CD8-positive, alpha-beta memory T cell (primary cell): Measurements from ENCODE around the gene SULT1C3. TPM values are rescaled to one million over a fixed set of nuclear protein-coding genes. Genes with fewer than 3 reads are reported as not detected.

Source experiments
- CTCF ChIA-PET: fragments of 350-600 bp; sonication (Branson Sonifier 250); formaldehyde crosslinking; loops from one replicate; lab custom pipeline; 2021; ENCODE audit warnings: antibody characterized with exemption; lab: Charles Lee
- POLR2A ChIA-PET: fragments of 350-600 bp; sonication (Branson Sonifier 250); formaldehyde crosslinking; loops from one replicate; lab custom pipeline; 2021; ENCODE audit warnings: antibody characterized with exemption; lab: Charles Lee
- DNase-seq, 5 donors: peaks; one replicate each; pipeline versions ENCODE4 v3.0.0 to v3.0.0-alpha.2; 2020 to 2022; ENCODE audit warnings: mixed read lengths in 1 of 5
- H3K27ac ChIP-seq: one replicate; pipeline ENCODE4 v1.7.0; 2013; ENCODE audit warnings: low read depth, mild to moderate bottlenecking, low read length, moderate library complexity
- H3K27me3 ChIP-seq: 2 replicates; pipeline ENCODE4 v1.7.0; 2013; ENCODE audit warnings: low read length, mild to moderate bottlenecking; ENCODE audit not compliant: insufficient read depth, poor library complexity, severe bottlenecking
- H3K36me3 ChIP-seq: 2 replicates; pipeline ENCODE4 v1.7.0; 2013; ENCODE audit warnings: mild to moderate bottlenecking, low read length, moderate library complexity; ENCODE audit not compliant: insufficient read depth
- H3K4me1 ChIP-seq: 2 replicates; pipeline ENCODE4 v1.7.0; 2013; ENCODE audit warnings: mild to moderate bottlenecking, low read length, moderate library complexity; ENCODE audit not compliant: insufficient read depth
- H3K4me3 ChIP-seq: 2 replicates; pipeline ENCODE4 v1.7.0; 2013; ENCODE audit warnings: mild to moderate bottlenecking, low read length
- H3K9me3 ChIP-seq: 2 replicates; pipeline ENCODE4 v1.7.0; 2013; ENCODE audit warnings: mild to moderate bottlenecking, low read length
- H3K27ac Mint-ChIP-seq, 8 donors: one replicate each; pipeline ENCODE4 v1.8.0; 2020 to 2021; ENCODE audit warnings: mixed read lengths in 8 of 8, mild to moderate bottlenecking in 6 of 8, inconsistent platforms in 3 of 8, moderate library complexity in 3 of 8
- H3K27me3 Mint-ChIP-seq, 2 donors: one replicate each; pipeline ENCODE4 v1.8.0; 2020 to 2021; ENCODE audit warnings: mixed read lengths in 2 of 2, mild to moderate bottlenecking in 1 of 2, moderate library complexity in 1 of 2
- H3K36me3 Mint-ChIP-seq, 3 donors: one replicate each; pipeline ENCODE4 v1.8.0; 2020 to 2021; ENCODE audit warnings: mixed read lengths in 3 of 3, inconsistent platforms in 1 of 3, mild to moderate bottlenecking in 1 of 3
- H3K4me1 Mint-ChIP-seq, 3 donors: one replicate each; pipeline ENCODE4 v1.8.0; 2020 to 2021; ENCODE audit warnings: mixed read lengths in 3 of 3, inconsistent platforms in 1 of 3, mild to moderate bottlenecking in 1 of 3
- H3K4me3 Mint-ChIP-seq, 7 donors: one replicate each; pipeline ENCODE4 v1.8.0; 2020 to 2021; ENCODE audit warnings: mixed read lengths in 7 of 7, mild to moderate bottlenecking in 6 of 7, moderate library complexity in 4 of 7, inconsistent platforms in 2 of 7
- H3K9me3 Mint-ChIP-seq, 5 donors: one replicate each; pipeline ENCODE4 v1.8.0; 2020 to 2022; ENCODE audit warnings: mixed read lengths in 5 of 5, mild to moderate bottlenecking in 3 of 5, moderate library complexity in 2 of 5, inconsistent platforms in 1 of 5
- polyA plus RNA-seq: library from polyadenylated mRNA; unstranded; fragments of 300-500 nt; fragmentation: Illumina TruSeq; gene quantifications from one replicate; pipeline ENCODE4 v1.2.3, GENCODE V29; 2021
- total RNA-seq, 2 experiments: library from RNA; stranded (reverse); gene quantifications; one replicate each; pipeline ENCODE4 v1.2.3, GENCODE V29; 2021

Gene SULT1C3
- total RNA-seq = not detected
- polyA plus RNA-seq = not detected

- Mint-ChIP-seq H3K4me1 (no peaks in the 10 kb centered on the region), H3K27me3 (peaks cover 4 to 5% of the 10 kb centered on the region in 2 donors), H3K9me3 (peaks cover 10 to 20% (median 13%) of the 10 kb centered on the region in 5 donors), H3K36me3 (no peaks in the 10 kb centered on the region), H3K27ac (peak within 1 kb of the TSS in 1 of 8 donors; percentile 38), H3K4me3 (no peak within 1 kb of the TSS)
- no peaks in the 10 kb centered on the region for H3K27me3 ChIP-seq
- H3K27ac ChIP-seq = no peak within 1 kb of the TSS
- H3K4me3 ChIP-seq = no peak within 1 kb of the TSS
- H3K9me3 ChIP-seq = no peaks in the 10 kb centered on the region
- ChIA-PET CTCF (no interaction called here), POLR2A (interaction anchor here (0.6 kb wide), 1 partner anchor 1100 kb away, joined by 4 read pairs; no protein-coding TSS in a partner anchor)
- no peak for DNase-seq
- H3K4me1 ChIP-seq = no peaks in the 10 kb centered on the region
- H3K36me3 ChIP-seq = no peaks in the 10 kb centered on the region
These were observed at the start of gene SULT1C3 for GRCh38 chr2:108239786-108240185. SULT1C3 (plus strand) TSS chr2:108239968; CDS start chr2:108247195, 7,227 bp downstream.

DNA sequence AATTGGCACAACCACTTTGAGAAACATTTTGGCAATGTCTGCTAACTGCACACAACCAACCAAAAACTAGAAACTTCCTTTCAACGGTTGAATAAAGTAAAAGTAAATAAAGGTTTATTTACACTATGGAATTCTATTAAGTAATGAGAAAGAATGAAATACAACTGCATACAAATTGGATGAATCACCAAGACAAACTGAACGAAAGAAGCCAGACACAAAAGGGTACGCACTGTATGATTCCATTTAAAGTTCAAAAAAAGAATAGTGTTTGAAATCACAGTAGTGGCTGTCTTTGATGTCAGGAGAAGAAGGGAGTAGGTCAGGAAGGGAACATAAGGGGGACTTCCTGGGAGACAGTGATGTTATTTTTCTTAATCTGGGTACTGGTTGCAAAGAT lies 46.5 kb upstream of the SULT1C3 start:
- Mint-ChIP-seq H3K27ac (no peak overlapping the region), H3K36me3 (no peaks in the 10 kb centered on the region), H3K9me3 (peaks cover 0 to 6% (median 0%) of the 10 kb centered on the region in 5 donors), H3K4me3 (no peak overlapping the region), H3K4me1 (no peaks in the 10 kb centered on the region), H3K27me3 (peaks cover 0 to 11% of the 10 kb centered on the region in 2 donors)
- Histone ChIP-seq H3K4me1 (no peaks in the 10 kb centered on the region), H3K36me3 (no peaks in the 10 kb centered on the region), H3K27me3 (no peaks in the 10 kb centered on the region), H3K9me3 (no peaks in the 10 kb centered on the region), H3K27ac (no peak overlapping the region), H3K4me3 (no peak overlapping the region)
- DNase-seq = no peak
- POLR2A ChIA-PET = no interaction called here
- CTCF ChIA-PET = no interaction called here

GRCh38 chr2:108194409-108195132 lies 45.2 kb upstream of the SULT1C3 start:
- Histone ChIP-seq H3K27me3 (no peaks in the 10 kb centered on the region), H3K4me3 (no peak overlapping the region), H3K36me3 (no peaks in the 10 kb centered on the region), H3K9me3 (no peaks in the 10 kb centered on the region), H3K27ac (no peak overlapping the region), H3K4me1 (no peaks in the 10 kb centered on the region)
- DNase-seq = no peak
- Mint-ChIP-seq H3K4me1 (no peaks in the 10 kb centered on the region), H3K27me3 (peaks cover 0 to 11% of the 10 kb centered on the region in 2 donors), H3K36me3 (no peaks in the 10 kb centered on the region), H3K27ac (no peak overlapping the region), H3K9me3 (peaks cover 0 to 6% (median 0%) of the 10 kb centered on the region in 5 donors), H3K4me3 (no peak overlapping the region)
- ChIA-PET CTCF (no interaction called here), POLR2A (no interaction called here)

- ChIA-PET CTCF (no interaction called here), POLR2A (no interaction called here)
- Mint-ChIP-seq H3K4me3 (no peak overlapping the region), H3K36me3 (no peaks in the 10 kb centered on the region), H3K27me3 (peaks cover 0 to 11% of the 10 kb centered on the region in 2 donors), H3K27ac (no peak overlapping the region), H3K9me3 (peaks cover 0 to 6% (median 0%) of the 10 kb centered on the region in 5 donors), H3K4me1 (no peaks in the 10 kb centered on the region)
- Histone ChIP-seq H3K4me1 (no peaks in the 10 kb centered on the region), H3K27ac (no peak overlapping the region), H3K36me3 (no peaks in the 10 kb centered on the region), H3K27me3 (no peaks in the 10 kb centered on the region), H3K9me3 (no peaks in the 10 kb centered on the region), H3K4me3 (no peak overlapping the region)
- no peak for DNase-seq
These were observed 44.7 kb upstream of the SULT1C3 start for GRCh38 chr2:108195133-108195439.

GRCh38 chr2:108199726-108200125 lies 40.0 kb upstream of the SULT1C3 start:
- no peak for DNase-seq
- Histone ChIP-seq H3K27me3 (no peaks in the 10 kb centered on the region), H3K9me3 (no peaks in the 10 kb centered on the region), H3K36me3 (no peaks in the 10 kb centered on the region), H3K4me3 (no peak overlapping the region), H3K27ac (no peak overlapping the region), H3K4me1 (no peaks in the 10 kb centered on the region)
- H3K4me3 Mint-ChIP-seq = no peak overlapping the region
- peaks cover 3 to 11% (median 5%) of the 10 kb centered on the region in 5 donors for H3K9me3 Mint-ChIP-seq
- ChIA-PET POLR2A (no interaction called here), CTCF (interaction anchor here (0.8 kb wide), 1 partner anchor 10 kb away, joined by 3 read pairs; no protein-coding TSS in a partner anchor)
- H3K27ac Mint-ChIP-seq = no peak overlapping the region
- H3K27me3 Mint-ChIP-seq = no peaks in the 10 kb centered on the region
- H3K36me3 Mint-ChIP-seq = no peaks in the 10 kb centered on the region
- H3K4me1 Mint-ChIP-seq = no peaks in the 10 kb centered on the region

DNA sequence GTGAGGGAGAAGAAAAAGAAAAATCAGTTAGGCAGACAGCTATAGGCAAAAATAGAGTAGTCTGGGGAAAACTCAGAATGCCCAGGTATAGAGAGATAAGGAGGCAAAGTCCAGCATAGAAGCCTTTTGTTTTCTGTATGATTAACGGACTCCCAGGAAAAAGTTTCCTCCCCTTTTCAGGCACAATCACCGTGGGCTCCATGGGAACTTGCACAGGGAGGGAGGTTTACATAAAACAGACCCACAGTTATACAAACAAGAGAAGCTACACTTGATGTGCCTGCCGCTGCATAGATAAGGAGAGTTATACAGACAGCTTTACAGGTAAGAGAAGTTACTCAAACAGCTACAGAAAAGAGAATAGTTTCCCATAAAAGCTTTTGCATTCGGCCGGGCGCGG lies 39.2 kb upstream of the SULT1C3 start:
- no peak for DNase-seq
- peaks cover 3 to 11% (median 5%) of the 10 kb centered on the region in 5 donors for H3K9me3 Mint-ChIP-seq
- no peaks in the 10 kb centered on the region for H3K4me1 Mint-ChIP-seq
- ChIA-PET POLR2A (no interaction called here), CTCF (no interaction called here)
- H3K4me1 ChIP-seq = no peaks in the 10 kb centered on the region
- H3K27ac Mint-ChIP-seq = no peak overlapping the region
- no peaks in the 10 kb centered on the region for H3K27me3 Mint-ChIP-seq
- no peak overlapping the region for H3K27ac ChIP-seq
- no peaks in the 10 kb centered on the region for H3K9me3 ChIP-seq
- H3K36me3 ChIP-seq = no peaks in the 10 kb centered on the region
- H3K4me3 Mint-ChIP-seq = no peak overlapping the region
- H3K4me3 ChIP-seq = no peak overlapping the region
- H3K36me3 Mint-ChIP-seq = no peaks in the 10 kb centered on the region
- H3K27me3 ChIP-seq = no peaks in the 10 kb centered on the region

GRCh38 chr2:108212671-108213070 lies 27.1 kb upstream of the SULT1C3 start:
- no peaks in the 10 kb centered on the region for H3K36me3 ChIP-seq
- no peaks in the 10 kb centered on the region for H3K4me1 Mint-ChIP-seq
- peaks cover 0 to 4% of the 10 kb centered on the region in 2 donors for H3K27me3 Mint-ChIP-seq
- H3K9me3 Mint-ChIP-seq = peaks cover 0 to 8% (median 6%) of the 10 kb centered on the region in 5 donors
- DNase-seq = no peak
- no peaks in the 10 kb centered on the region for H3K9me3 ChIP-seq
- H3K27ac Mint-ChIP-seq = no peak overlapping the region
- no peaks in the 10 kb centered on the region for H3K27me3 ChIP-seq
- no peaks in the 10 kb centered on the region for H3K4me1 ChIP-seq
- no peak overlapping the region for H3K27ac ChIP-seq
- no peak overlapping the region for H3K4me3 Mint-ChIP-seq
- ChIA-PET CTCF (no interaction called here), POLR2A (no interaction called here)
- H3K36me3 Mint-ChIP-seq = no peaks in the 10 kb centered on the region
- no peak overlapping the region for H3K4me3 ChIP-seq

DNA sequence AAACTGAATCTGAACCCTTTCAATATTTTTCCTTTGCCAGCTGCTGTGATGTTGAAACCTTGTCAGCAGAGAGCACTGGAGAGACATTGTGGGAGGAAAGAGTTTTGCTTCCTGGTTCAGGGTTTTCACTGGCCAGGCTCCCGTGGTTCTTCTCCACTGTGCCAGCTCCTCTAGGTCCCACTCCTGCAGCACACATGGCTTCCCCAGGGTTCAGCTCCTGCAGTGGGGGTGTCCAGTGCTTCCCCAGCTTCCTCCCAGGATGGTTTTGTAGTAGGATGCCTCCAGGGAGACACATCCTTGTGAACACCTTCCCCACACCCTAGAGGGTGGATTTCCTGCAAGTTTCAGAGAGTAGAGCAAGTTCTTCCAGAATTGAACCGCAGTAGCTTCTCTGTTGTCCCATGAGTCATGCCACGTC lies 24.0 kb upstream of the SULT1C3 start:
- no peak overlapping the region for H3K27ac ChIP-seq
- no peak for DNase-seq
- ChIA-PET CTCF (no interaction called here), POLR2A (no interaction called here)
- H3K4me3 Mint-ChIP-seq = no peak overlapping the region
- H3K9me3 ChIP-seq = no peaks in the 10 kb centered on the region
- peaks cover 3 to 4% of the 10 kb centered on the region in 2 donors for H3K27me3 Mint-ChIP-seq
- H3K36me3 Mint-ChIP-seq = no peaks in the 10 kb centered on the region
- H3K4me3 ChIP-seq = no peak overlapping the region
- H3K4me1 Mint-ChIP-seq = no peaks in the 10 kb centered on the region
- H3K27me3 ChIP-seq = no peaks in the 10 kb centered on the region
- H3K36me3 ChIP-seq = no peaks in the 10 kb centered on the region
- peaks cover 0 to 2% (median 0%) of the 10 kb centered on the region in 5 donors for H3K9me3 Mint-ChIP-seq
- no peaks in the 10 kb centered on the region for H3K4me1 ChIP-seq
- no peak overlapping the region for H3K27ac Mint-ChIP-seq
